Measurements from ENCODE around the gene DAP3.

DNA sequence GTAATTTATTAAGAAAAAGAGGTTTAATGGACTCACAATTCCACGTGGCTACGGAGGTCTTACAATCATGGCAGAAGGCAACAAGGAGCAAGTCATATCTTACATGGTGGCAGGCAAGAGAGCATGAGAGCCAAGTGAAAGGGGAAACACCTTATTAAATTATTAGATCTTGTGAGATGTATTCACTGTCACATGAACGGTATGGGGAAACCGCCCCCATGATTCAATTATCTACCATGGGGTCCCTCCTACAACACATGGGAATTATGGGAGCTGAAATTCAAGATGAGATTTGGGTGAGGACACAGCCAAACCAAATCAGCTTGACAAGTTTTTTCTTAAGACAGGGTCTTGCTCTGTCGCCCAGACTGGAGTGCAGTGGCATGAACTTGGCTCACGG, 14.3 kb downstream of the DAP3 start:
- TF ChIP-seq, protein P1, sequence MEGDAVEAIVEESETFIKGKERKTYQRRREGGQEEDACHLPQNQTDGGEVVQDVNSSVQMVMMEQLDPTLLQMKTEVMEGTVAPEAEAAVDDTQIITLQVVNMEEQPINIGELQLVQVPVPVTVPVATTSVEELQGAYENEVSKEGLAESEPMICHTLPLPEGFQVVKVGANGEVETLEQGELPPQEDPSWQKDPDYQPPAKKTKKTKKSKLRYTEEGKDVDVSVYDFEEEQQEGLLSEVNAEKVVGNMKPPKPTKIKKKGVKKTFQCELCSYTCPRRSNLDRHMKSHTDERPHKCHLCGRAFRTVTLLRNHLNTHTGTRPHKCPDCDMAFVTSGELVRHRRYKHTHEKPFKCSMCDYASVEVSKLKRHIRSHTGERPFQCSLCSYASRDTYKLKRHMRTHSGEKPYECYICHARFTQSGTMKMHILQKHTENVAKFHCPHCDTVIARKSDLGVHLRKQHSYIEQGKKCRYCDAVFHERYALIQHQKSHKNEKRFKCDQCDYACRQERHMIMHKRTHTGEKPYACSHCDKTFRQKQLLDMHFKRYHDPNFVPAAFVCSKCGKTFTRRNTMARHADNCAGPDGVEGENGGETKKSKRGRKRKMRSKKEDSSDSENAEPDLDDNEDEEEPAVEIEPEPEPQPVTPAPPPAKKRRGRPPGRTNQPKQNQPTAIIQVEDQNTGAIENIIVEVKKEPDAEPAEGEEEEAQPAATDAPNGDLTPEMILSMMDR (IDR thresholded peaks at IDR 0.05) = no peak
- no peak for TF ChIP-seq POLR2A (IDR thresholded peaks at IDR 0.05)
- no peak for TF ChIP-seq POLR2AphosphoS5 (IDR thresholded peaks at IDR 0.05)
- TF ChIP-seq EP300 (IDR thresholded peaks at IDR 0.05) = no peak

Data from upper lobe of left lung (tissue), 4 donors.